GM21381 (cell line): ENCODE data around the gene TOMM20L.
A peak's percentile ranks its signal among the peaks of the same experiment; 100 is the strongest.
"Not testable (repeated sequence)": the region's sequence is repeated elsewhere in the genome, so short reads cannot be mapped to it uniquely, and the experiment has no call there.

Experiments used
- ATAC-seq: cut with Tn5 transposase; IDR thresholded peaks from one replicate; pipeline ENCODE4 v1.9.1; 2021; ENCODE audit warnings: mild to moderate bottlenecking, moderate library complexity; ENCODE audit not compliant: unreplicated experiment

Gene TOMM20L

GRCh38 chr14:58395812-58396788 is at the start of gene TOMM20L:
Gene TOMM20L, plus strand, starts transcription at chr14:58395930. Its CDS starts 28 bp downstream, at chr14:58395958.
- ATAC-seq, result peak; percentile 94

GRCh38 chr14:58353516-58354299 is 42.0 kb upstream of the TOMM20L start:
- ATAC-seq, result no peak

GRCh38 chr14:58354808-58355207 is 40.9 kb upstream of the TOMM20L start:
- no peak for ATAC-seq

GRCh38 chr14:58356268-58356667 is 39.5 kb upstream of the TOMM20L start:
- no peak for ATAC-seq

GRCh38 chr14:58362272-58362671 is 33.5 kb upstream of the TOMM20L start:
- not testable (repeated sequence) for ATAC-seq

- no peak for ATAC-seq
Observed at GRCh38 chr14:58362798-58363412, 32.8 kb upstream of the TOMM20L start.

- no peak for ATAC-seq
Observed at GRCh38 chr14:58364316-58364715, 31.4 kb upstream of the TOMM20L start.

GRCh38 chr14:58367296-58367695 is 28.4 kb upstream of the TOMM20L start:
- ATAC-seq, result no peak

- ATAC-seq, result no peak
Observed at GRCh38 chr14:58368956-58369355, 26.8 kb upstream of the TOMM20L start.

- ATAC-seq, result no peak
Observed at GRCh38 chr14:58376791-58377190, 18.9 kb upstream of the TOMM20L start.

- no peak for ATAC-seq
Observed at GRCh38 chr14:58390830-58391229, 4.9 kb upstream of the TOMM20L start.

GRCh38 chr14:58395562-58395811 is 243 bp upstream of the TOMM20L start:
- no peak for ATAC-seq

GRCh38 chr14:58397156-58397555 is 1.4 kb downstream of the TOMM20L start:
- no peak for ATAC-seq

GRCh38 chr14:58398495-58398894 is 2.8 kb downstream of the TOMM20L start:
- no peak for ATAC-seq

- ATAC-seq, result no peak
Observed at GRCh38 chr14:58398895-58399294, 3.2 kb downstream of the TOMM20L start.

- no peak for ATAC-seq
Observed at GRCh38 chr14:58401587-58401986, 5.9 kb downstream of the TOMM20L start.

- no peak for ATAC-seq
Observed at GRCh38 chr14:58408681-58409215, 13.0 kb downstream of the TOMM20L start.

GRCh38 chr14:58414845-58415244 is 19.1 kb downstream of the TOMM20L start:
- no peak for ATAC-seq

- ATAC-seq, result no peak
Observed at GRCh38 chr14:58415636-58416547, 20.2 kb downstream of the TOMM20L start.

GRCh38 chr14:58416934-58417333 is 21.2 kb downstream of the TOMM20L start:
- not testable (repeated sequence) for ATAC-seq
